WTC11 (cell line): ENCODE measurements around the gene NTRK2. TPM values are rescaled to one million over a fixed set of nuclear protein-coding genes. Genes with fewer than 3 reads are reported as not detected.

Source experiments
- ATAC-seq: fragments of 200-7000 bp; cut with Tn5 transposase; 2 replicates; pipeline ENCODE4 v1.10.0; 2021; ENCODE audit warnings: mild to moderate bottlenecking, moderate library complexity
- CTCF ChIA-PET: fragments of 300-600 bp; sonication (Branson Sonifier 250); formaldehyde crosslinking; loops from one replicate; lab custom pipeline; 2021; ENCODE audit warnings: antibody characterized with exemption; lab: Charles Lee
- POLR2A ChIA-PET: fragments of 350-600 bp; sonication (Branson Sonifier 250); formaldehyde crosslinking; loops from one replicate; lab custom pipeline; 2021; ENCODE audit warnings: antibody characterized with exemption; lab: Charles Lee
- DNase-seq: peaks from one replicate; pipeline ENCODE4 v3.0.0; 2021; ENCODE audit warnings: low spot score
- H3K27ac Mint-ChIP-seq: 2 replicates; pipeline ENCODE4 v1.8.0; 2021; ENCODE audit warnings: mixed read lengths
- H3K27me3 Mint-ChIP-seq: 2 replicates; pipeline ENCODE4 v1.8.0; 2021; ENCODE audit warnings: low read depth, mild to moderate bottlenecking, moderate library complexity, mixed read lengths
- H3K36me3 Mint-ChIP-seq: 2 replicates; pipeline ENCODE4 v1.8.0; 2021; ENCODE audit warnings: mixed read lengths
- H3K4me1 Mint-ChIP-seq: 2 replicates; pipeline ENCODE4 v1.8.0; 2022; ENCODE audit warnings: mixed read lengths
- H3K4me3 Mint-ChIP-seq: 2 replicates; pipeline ENCODE4 v1.8.0; 2021; ENCODE audit warnings: mild to moderate bottlenecking, moderate library complexity, mixed read lengths
- H3K9me3 Mint-ChIP-seq: 2 replicates; pipeline ENCODE4 v1.8.0; 2021; ENCODE audit warnings: mixed read lengths
- CBFB ChIP-seq: sonication (generic); formaldehyde crosslinking; IDR thresholded peaks from 2 replicates; pipeline ENCODE4 v1.8.1; 2022; ENCODE audit warnings: mild to moderate bottlenecking, low read depth, missing genetic modification reagents
- CREM ChIP-seq: sonication (generic); formaldehyde crosslinking; IDR thresholded peaks from 2 replicates; pipeline ENCODE4 v1.8.1; 2022; ENCODE audit warnings: mild to moderate bottlenecking, missing genetic modification reagents, moderate library complexity
- FOXP1 ChIP-seq: sonication (generic); formaldehyde crosslinking; IDR thresholded peaks from 2 replicates; pipeline ENCODE4 v1.8.0; 2022; ENCODE audit warnings: missing genetic modification reagents, mild to moderate bottlenecking, moderate library complexity, borderline replicate concordance
- GRHL2 ChIP-seq: fragments of 250-450 bp; sonication (Bioruptor Pico); IDR thresholded peaks from 2 replicates; pipeline ENCODE4 v1.8.0; 2022; ENCODE audit warnings: mild to moderate bottlenecking, moderate library complexity; ENCODE audit not compliant: insufficient replicate concordance, severe bottlenecking
- NR1H2 ChIP-seq: sonication (generic); formaldehyde crosslinking; IDR thresholded peaks from 2 replicates; pipeline ENCODE4 v1.9.0; 2021; ENCODE audit warnings: mild to moderate bottlenecking, moderate library complexity, missing genetic modification reagents
- PRRX2 ChIP-seq: fragments of 250-450 bp; sonication (Bioruptor Pico); IDR thresholded peaks from 2 replicates; pipeline ENCODE4 v1.8.0; 2021; ENCODE audit warnings: mild to moderate bottlenecking
- ZNF423 ChIP-seq: fragments of 250-450 bp; sonication (Bioruptor Pico); IDR thresholded peaks from 2 replicates; pipeline ENCODE4 v2.1.2; 2022; ENCODE audit warnings: mild to moderate bottlenecking, moderate library complexity
- ZNF671 ChIP-seq: fragments of 250-450 bp; sonication (Bioruptor Pico); IDR thresholded peaks from 2 replicates; pipeline ENCODE4 v1.8.0; 2021; ENCODE audit warnings: mild to moderate bottlenecking
- total RNA-seq: library from RNA; stranded (reverse); gene quantifications from 3 replicates; pipeline ENCODE4 v1.2.3, GENCODE V29; 2021
- TF ChIP-seq, protein P1 (sequence below): fragments of 250-450 bp; sonication (Bioruptor Pico); IDR thresholded peaks from 2 replicates; pipeline ENCODE4 v2.1.2; 2022; ENCODE audit warnings: mild to moderate bottlenecking, moderate library complexity
- TF ChIP-seq, protein P2 (sequence below): sonication (generic); formaldehyde crosslinking; IDR thresholded peaks from 2 replicates; pipeline ENCODE4 v1.8.1; 2022; ENCODE audit warnings: mild to moderate bottlenecking, moderate library complexity, missing genetic modification reagents
- TF ChIP-seq, protein P3 (sequence below): sonication (generic); formaldehyde crosslinking; IDR thresholded peaks from 2 replicates; pipeline ENCODE4 v1.8.1; 2022; ENCODE audit warnings: mild to moderate bottlenecking, missing genetic modification reagents, moderate library complexity, borderline replicate concordance
- TF ChIP-seq, protein P4 (sequence below): sonication (generic); formaldehyde crosslinking; IDR thresholded peaks from 2 replicates; pipeline ENCODE4 v1.8.0; 2023; ENCODE audit warnings: missing genetic modification reagents, mild to moderate bottlenecking, borderline replicate concordance
- TF ChIP-seq, protein P5 (sequence below): fragments of 200-600 bp; IDR thresholded peaks from 2 replicates; pipeline ENCODE4 v1.8.0; 2022; ENCODE audit warnings: antibody characterized with exemption
- TF ChIP-seq, protein P6 (sequence below): sonication (generic); formaldehyde crosslinking; IDR thresholded peaks from 2 replicates; pipeline ENCODE4 v1.8.1; 2022; ENCODE audit warnings: low read depth, mild to moderate bottlenecking, moderate library complexity, missing genetic modification reagents, borderline replicate concordance

Gene NTRK2
- total RNA-seq, 1 experiment from 2014 or later, result 0.02 TPM

DNA sequence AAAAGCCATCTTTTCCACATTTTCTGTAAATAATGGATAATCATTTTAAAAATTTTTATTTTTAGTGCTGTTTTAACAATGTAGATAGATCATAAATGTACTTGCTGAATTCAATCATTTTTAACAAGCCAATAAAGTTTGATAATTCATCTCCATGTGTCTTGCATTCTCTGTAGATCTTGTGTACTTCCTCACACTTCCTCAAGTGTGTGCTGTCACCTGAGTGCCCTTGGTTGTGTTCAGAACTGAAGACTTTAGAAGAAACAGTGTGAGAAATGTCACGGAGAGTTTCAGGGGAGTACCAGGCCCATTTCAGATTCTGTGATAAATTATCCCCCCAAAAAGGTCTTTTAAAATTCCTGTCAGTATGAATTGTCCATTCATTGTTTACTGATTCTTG, 146.0 kb downstream of the NTRK2 start:
- Mint-ChIP-seq H3K27ac (no peak overlapping the region), H3K4me3 (no peak overlapping the region), H3K4me1 (peaks cover 50% of the 10 kb centered on the region), H3K36me3 (no peaks in the 10 kb centered on the region), H3K27me3 (peaks cover 3% of the 10 kb centered on the region; the same call in 1 of the 2 replicates), H3K9me3 (no peaks in the 10 kb centered on the region)
- no peak for TF ChIP-seq ZNF671 (CRISPR knock-in tag)
- TF ChIP-seq, protein P1, sequence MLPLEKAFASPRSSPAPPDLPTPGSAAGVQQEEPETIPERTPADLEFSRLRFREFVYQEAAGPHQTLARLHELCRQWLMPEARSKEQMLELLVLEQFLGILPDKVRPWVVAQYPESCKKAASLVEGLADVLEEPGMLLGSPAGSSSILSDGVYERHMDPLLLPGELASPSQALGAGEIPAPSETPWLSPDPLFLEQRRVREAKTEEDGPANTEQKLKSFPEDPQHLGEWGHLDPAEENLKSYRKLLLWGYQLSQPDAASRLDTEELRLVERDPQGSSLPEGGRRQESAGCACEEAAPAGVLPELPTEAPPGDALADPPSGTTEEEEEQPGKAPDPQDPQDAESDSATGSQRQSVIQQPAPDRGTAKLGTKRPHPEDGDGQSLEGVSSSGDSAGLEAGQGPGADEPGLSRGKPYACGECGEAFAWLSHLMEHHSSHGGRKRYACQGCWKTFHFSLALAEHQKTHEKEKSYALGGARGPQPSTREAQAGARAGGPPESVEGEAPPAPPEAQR (CRISPR knock-in tag), result no peak
- ChIA-PET CTCF (no interaction called here), POLR2A (no interaction called here)
- DNase-seq (no peak), ATAC-seq (no peak)

DNA sequence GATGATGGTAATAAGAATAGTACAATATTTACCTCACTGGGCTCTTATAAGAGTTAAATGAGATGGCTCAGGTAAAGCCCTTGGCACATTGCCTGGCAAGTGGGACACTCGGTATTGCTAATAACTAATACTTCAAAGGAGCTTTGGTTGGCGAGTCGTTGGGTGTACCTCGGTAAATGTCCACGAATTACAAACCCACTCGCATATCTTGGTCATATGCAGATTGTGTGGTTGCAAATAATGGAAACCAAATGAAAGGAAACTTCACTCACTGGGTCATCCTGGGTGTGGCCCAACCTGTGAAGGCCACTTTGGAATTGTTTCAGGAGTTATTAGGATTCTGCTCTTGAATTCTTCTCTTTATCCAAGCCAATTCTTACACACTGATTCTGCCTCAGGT, 147.5 kb downstream of the NTRK2 start:
- POLR2A ChIA-PET, result no interaction called here
- peaks cover 39% of the 10 kb centered on the region for H3K4me1 Mint-ChIP-seq
- H3K27ac Mint-ChIP-seq, result no peak overlapping the region
- H3K36me3 Mint-ChIP-seq, result no peaks in the 10 kb centered on the region
- CTCF ChIA-PET, result no interaction called here
- no peak for ATAC-seq
- H3K4me3 Mint-ChIP-seq, result no peak overlapping the region
- peaks cover 3% of the 10 kb centered on the region; the same call in 1 of the 2 replicates for H3K27me3 Mint-ChIP-seq
- TF ChIP-seq, protein P2, sequence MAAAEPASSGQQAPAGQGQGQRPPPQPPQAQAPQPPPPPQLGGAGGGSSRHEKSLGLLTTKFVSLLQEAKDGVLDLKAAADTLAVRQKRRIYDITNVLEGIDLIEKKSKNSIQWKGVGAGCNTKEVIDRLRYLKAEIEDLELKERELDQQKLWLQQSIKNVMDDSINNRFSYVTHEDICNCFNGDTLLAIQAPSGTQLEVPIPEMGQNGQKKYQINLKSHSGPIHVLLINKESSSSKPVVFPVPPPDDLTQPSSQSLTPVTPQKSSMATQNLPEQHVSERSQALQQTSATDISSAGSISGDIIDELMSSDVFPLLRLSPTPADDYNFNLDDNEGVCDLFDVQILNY (CRISPR knock-in tag), result no peak
- TF ChIP-seq, all 79 proteins: peak for 0
- no peaks in the 10 kb centered on the region for H3K9me3 Mint-ChIP-seq
- no peak for DNase-seq

DNA sequence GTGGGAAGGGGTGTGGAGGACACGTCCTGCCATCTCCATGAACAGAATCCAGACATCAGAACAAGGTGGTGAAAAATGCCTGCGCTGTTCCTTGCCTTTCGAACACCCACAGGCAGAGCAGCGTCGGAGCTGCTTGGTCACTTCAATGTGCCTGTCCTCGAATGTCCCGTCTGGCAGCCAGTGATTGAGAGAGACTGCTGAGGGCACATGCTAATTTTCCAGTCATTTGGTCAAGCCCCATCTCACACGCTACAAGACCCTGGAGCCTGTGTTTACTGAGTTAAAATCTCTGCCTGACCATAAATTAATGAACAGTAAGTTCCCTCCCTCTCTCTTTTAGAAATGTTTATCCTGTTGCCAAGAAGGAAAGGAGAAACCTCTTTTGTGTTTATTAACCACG, 149.3 kb downstream of the NTRK2 start:
- POLR2A ChIA-PET, result no interaction called here

DNA sequence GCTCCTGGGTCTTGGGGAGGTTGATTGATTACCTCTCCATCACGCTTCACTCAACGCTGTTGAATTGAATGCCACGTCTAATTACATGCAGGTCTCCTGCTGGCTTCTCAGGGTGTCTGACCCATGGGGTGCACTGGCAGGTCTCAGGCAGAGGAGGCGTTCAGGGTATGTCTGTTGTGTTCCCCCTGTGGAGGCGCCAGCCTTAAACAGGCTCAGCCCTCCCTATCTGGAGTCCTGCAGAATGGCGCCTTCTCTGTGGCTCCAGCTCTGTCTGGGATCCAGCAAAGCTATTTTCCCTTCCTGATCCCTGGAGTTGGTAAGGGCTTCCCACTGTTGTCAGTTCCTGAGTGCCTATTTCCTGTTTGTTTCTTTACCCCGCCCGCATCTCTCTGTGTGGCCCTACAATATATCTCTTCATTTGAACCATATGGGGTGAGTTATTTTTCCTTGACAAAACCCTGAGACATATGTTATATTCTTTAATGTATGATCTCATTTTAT, 150.0 kb downstream of the NTRK2 start:
- ChIA-PET CTCF (interaction anchor here (0.9 to 1.1 kb wide), 3 partner anchors 12 to 122 kb away, joined by 3 to 4 read pairs (median 3); no protein-coding TSS in a partner anchor), POLR2A (no interaction called here)
- no peak overlapping the region for H3K27ac Mint-ChIP-seq
- DNase-seq (peak; percentile 41), ATAC-seq (peak; percentile 97)
- peaks cover 3% of the 10 kb centered on the region for H3K27me3 Mint-ChIP-seq
- no peaks in the 10 kb centered on the region for H3K36me3 Mint-ChIP-seq
- H3K4me3 Mint-ChIP-seq, result no peak overlapping the region
- peaks cover 19% of the 10 kb centered on the region for H3K4me1 Mint-ChIP-seq
- no peaks in the 10 kb centered on the region for H3K9me3 Mint-ChIP-seq
- TF ChIP-seq, protein P3, sequence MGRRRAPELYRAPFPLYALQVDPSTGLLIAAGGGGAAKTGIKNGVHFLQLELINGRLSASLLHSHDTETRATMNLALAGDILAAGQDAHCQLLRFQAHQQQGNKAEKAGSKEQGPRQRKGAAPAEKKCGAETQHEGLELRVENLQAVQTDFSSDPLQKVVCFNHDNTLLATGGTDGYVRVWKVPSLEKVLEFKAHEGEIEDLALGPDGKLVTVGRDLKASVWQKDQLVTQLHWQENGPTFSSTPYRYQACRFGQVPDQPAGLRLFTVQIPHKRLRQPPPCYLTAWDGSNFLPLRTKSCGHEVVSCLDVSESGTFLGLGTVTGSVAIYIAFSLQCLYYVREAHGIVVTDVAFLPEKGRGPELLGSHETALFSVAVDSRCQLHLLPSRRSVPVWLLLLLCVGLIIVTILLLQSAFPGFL, result no peak
- TF ChIP-seq ZNF423 (CRISPR knock-in tag) (peak; percentile 74; the same call in 1 of the 2 replicates), FOXP1 (CRISPR knock-in tag) (no peak)
- TF ChIP-seq, protein P4, sequence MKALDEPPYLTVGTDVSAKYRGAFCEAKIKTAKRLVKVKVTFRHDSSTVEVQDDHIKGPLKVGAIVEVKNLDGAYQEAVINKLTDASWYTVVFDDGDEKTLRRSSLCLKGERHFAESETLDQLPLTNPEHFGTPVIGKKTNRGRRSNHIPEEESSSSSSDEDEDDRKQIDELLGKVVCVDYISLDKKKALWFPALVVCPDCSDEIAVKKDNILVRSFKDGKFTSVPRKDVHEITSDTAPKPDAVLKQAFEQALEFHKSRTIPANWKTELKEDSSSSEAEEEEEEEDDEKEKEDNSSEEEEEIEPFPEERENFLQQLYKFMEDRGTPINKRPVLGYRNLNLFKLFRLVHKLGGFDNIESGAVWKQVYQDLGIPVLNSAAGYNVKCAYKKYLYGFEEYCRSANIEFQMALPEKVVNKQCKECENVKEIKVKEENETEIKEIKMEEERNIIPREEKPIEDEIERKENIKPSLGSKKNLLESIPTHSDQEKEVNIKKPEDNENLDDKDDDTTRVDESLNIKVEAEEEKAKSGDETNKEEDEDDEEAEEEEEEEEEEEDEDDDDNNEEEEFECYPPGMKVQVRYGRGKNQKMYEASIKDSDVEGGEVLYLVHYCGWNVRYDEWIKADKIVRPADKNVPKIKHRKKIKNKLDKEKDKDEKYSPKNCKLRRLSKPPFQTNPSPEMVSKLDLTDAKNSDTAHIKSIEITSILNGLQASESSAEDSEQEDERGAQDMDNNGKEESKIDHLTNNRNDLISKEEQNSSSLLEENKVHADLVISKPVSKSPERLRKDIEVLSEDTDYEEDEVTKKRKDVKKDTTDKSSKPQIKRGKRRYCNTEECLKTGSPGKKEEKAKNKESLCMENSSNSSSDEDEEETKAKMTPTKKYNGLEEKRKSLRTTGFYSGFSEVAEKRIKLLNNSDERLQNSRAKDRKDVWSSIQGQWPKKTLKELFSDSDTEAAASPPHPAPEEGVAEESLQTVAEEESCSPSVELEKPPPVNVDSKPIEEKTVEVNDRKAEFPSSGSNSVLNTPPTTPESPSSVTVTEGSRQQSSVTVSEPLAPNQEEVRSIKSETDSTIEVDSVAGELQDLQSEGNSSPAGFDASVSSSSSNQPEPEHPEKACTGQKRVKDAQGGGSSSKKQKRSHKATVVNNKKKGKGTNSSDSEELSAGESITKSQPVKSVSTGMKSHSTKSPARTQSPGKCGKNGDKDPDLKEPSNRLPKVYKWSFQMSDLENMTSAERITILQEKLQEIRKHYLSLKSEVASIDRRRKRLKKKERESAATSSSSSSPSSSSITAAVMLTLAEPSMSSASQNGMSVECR (CRISPR knock-in tag), result no peak

More for the DNA sequence above, 149.3 kb downstream of the NTRK2 start:
- no peak for ATAC-seq
- H3K4me1 Mint-ChIP-seq, result peaks cover 24% of the 10 kb centered on the region
- H3K27me3 Mint-ChIP-seq, result peaks cover 3% of the 10 kb centered on the region
- no peaks in the 10 kb centered on the region for H3K36me3 Mint-ChIP-seq
- no peak overlapping the region for H3K27ac Mint-ChIP-seq
- no peak overlapping the region for H3K4me3 Mint-ChIP-seq
- CTCF ChIA-PET, result interaction anchor here (1.5 kb wide), 1 partner anchor 121 kb away, joined by 3 read pairs; no protein-coding TSS in a partner anchor
- DNase-seq, result no peak
- TF ChIP-seq CBFB, result no peak
- no peak for TF ChIP-seq PRRX2 (CRISPR knock-in tag)
- TF ChIP-seq, protein P5, sequence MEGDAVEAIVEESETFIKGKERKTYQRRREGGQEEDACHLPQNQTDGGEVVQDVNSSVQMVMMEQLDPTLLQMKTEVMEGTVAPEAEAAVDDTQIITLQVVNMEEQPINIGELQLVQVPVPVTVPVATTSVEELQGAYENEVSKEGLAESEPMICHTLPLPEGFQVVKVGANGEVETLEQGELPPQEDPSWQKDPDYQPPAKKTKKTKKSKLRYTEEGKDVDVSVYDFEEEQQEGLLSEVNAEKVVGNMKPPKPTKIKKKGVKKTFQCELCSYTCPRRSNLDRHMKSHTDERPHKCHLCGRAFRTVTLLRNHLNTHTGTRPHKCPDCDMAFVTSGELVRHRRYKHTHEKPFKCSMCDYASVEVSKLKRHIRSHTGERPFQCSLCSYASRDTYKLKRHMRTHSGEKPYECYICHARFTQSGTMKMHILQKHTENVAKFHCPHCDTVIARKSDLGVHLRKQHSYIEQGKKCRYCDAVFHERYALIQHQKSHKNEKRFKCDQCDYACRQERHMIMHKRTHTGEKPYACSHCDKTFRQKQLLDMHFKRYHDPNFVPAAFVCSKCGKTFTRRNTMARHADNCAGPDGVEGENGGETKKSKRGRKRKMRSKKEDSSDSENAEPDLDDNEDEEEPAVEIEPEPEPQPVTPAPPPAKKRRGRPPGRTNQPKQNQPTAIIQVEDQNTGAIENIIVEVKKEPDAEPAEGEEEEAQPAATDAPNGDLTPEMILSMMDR, result no peak
- TF ChIP-seq GRHL2 (CRISPR knock-in tag), result no peak
- no peak for TF ChIP-seq CREM
- TF ChIP-seq, protein P6, sequence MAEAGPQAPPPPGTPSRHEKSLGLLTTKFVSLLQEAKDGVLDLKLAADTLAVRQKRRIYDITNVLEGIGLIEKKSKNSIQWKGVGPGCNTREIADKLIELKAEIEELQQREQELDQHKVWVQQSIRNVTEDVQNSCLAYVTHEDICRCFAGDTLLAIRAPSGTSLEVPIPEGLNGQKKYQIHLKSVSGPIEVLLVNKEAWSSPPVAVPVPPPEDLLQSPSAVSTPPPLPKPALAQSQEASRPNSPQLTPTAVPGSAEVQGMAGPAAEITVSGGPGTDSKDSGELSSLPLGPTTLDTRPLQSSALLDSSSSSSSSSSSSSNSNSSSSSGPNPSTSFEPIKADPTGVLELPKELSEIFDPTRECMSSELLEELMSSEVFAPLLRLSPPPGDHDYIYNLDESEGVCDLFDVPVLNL, result no peak
- no peak for TF ChIP-seq NR1H2 (CRISPR knock-in tag)
- H3K9me3 Mint-ChIP-seq, result no peaks in the 10 kb centered on the region
